GM12878 (cell line): ENCODE data around the gene CNPPD1. TPM values are rescaled to one million over a fixed set of nuclear protein-coding genes. Genes with fewer than 3 reads are reported as not detected.

Experiments
- CEBPB ChIP-seq, 2 experiments: fragments of 150-350 bp in 1 of 2; IDR thresholded peaks; 2 replicates each; pipeline ENCODE4 v1.6.1; 2012 to 2014; ENCODE audit warnings: low read depth in 2 of 2, low read length in 2 of 2, borderline replicate concordance in 1 of 2, inconsistent platforms in 1 of 2
- CREM ChIP-seq: IDR thresholded peaks from 2 replicates; pipeline ENCODE4 v1.6.1; 2014; ENCODE audit warnings: antibody characterized with exemption, low read depth
- IKZF2 ChIP-seq, 2 experiments: fragments of 450-650 bp; IDR thresholded peaks; 2 replicates each; pipeline ENCODE4 v1.6.1; 2017; ENCODE audit warnings: mild to moderate bottlenecking in 2 of 2, moderate library complexity in 2 of 2
- IRF4 ChIP-seq: IDR thresholded peaks from 2 replicates; pipeline ENCODE4 v1.6.1; 2011; ENCODE audit warnings: low read depth, low read length
- JUNB ChIP-seq: IDR thresholded peaks from 2 replicates; pipeline ENCODE4 v1.6.1; 2016; ENCODE audit warnings: antibody characterized with exemption, mild to moderate bottlenecking
- MEF2A ChIP-seq: IDR thresholded peaks from 2 replicates; pipeline ENCODE4 v1.6.1; 2011; ENCODE audit warnings: low read depth, mild to moderate bottlenecking, low read length, moderate library complexity; ENCODE audit not compliant: insufficient read depth
- MLLT1 ChIP-seq: fragments of 450-650 bp; IDR thresholded peaks from 2 replicates; pipeline ENCODE4 v1.6.1; 2016; ENCODE audit warnings: mild to moderate bottlenecking
- MYC ChIP-seq: IDR thresholded peaks from 2 replicates; pipeline ENCODE4 v1.6.1; 2011; ENCODE audit warnings: mild to moderate bottlenecking, low read length, moderate library complexity, inconsistent platforms; ENCODE audit not compliant: insufficient read depth, insufficient replicate concordance, insufficient read length, severe bottlenecking
- NR2C2 ChIP-seq: IDR thresholded peaks from 2 replicates; pipeline ENCODE4 v1.6.1; 2011; ENCODE audit warnings: borderline replicate concordance, low read depth; ENCODE audit not compliant: control insufficient read depth, insufficient read length
- PML ChIP-seq: IDR thresholded peaks from 2 replicates; pipeline ENCODE4 v1.6.1; 2012; ENCODE audit warnings: low read length, inconsistent platforms
- POLR2AphosphoS2 ChIP-seq: IDR thresholded peaks from 2 replicates; pipeline ENCODE4 v1.6.1; 2011; ENCODE audit warnings: low read depth, mild to moderate bottlenecking, low read length, improper control_type of control experiment, moderate library complexity
- RUNX3 ChIP-seq: IDR thresholded peaks from 2 replicates; pipeline ENCODE4 v1.6.1; 2012; ENCODE audit warnings: low read length, inconsistent platforms
- SMC3 ChIP-seq: IDR thresholded peaks from 2 replicates; pipeline ENCODE4 v1.6.1; 2011; ENCODE audit warnings: low read length, improper control_type of control experiment, borderline replicate concordance
- SP1 ChIP-seq: IDR thresholded peaks from one replicate; pipeline ENCODE4 v1.6.1; 2011; ENCODE audit warnings: low read depth, low read length
- SRF ChIP-seq, 2 experiments: IDR thresholded peaks; 2 replicates each; pipeline ENCODE4 v1.6.1; 2011; ENCODE audit warnings: low read depth in 2 of 2, low read length in 2 of 2, mild to moderate bottlenecking in 1 of 2, moderate library complexity in 1 of 2
- STAT3 ChIP-seq: IDR thresholded peaks from 2 replicates; pipeline ENCODE4 v1.6.1; 2011; ENCODE audit warnings: low read depth, low read length, improper control_type of control experiment
- ZBTB11 ChIP-seq: fragments of 450-650 bp; formaldehyde crosslinking; IDR thresholded peaks from 2 replicates; pipeline ENCODE4 v1.5.0; 2022; ENCODE audit warnings: mild to moderate bottlenecking, missing genetic modification characterization
- ZNF24 ChIP-seq: fragments of 450-650 bp; IDR thresholded peaks from 2 replicates; pipeline ENCODE4 v1.6.1; 2017; ENCODE audit warnings: antibody characterized with exemption, mild to moderate bottlenecking
- polyA plus RNA-seq, 11 experiments: library from polyadenylated mRNA; depleted of rRNA in 4 of 11; unstranded in 6 of 11; stranded (reverse) in 5 of 11; fragments of >200 nt; fragmentation: Nextera tagmentation in 4 of 11; fragmentation: Illumina TruSeq in 1 of 11; extraction: Ambion mirVana in 4 of 11; extraction: Trizol in 1 of 11; gene quantifications; 1 replicate in 1 of 11; 2 replicates in 10 of 11; pipeline versions ENCODE4 v1.2.1 to v1.2.3, GENCODE V29; 2011 to 2016; ENCODE audit warnings: inconsistent platforms in 2 of 11, missing spikeins in 2 of 11, low read depth in 1 of 11
- total RNA-seq, 4 experiments: library from RNA; depleted of rRNA in 3 of 4; stranded (reverse); fragments of >200 nt in 3 of 4; fragmentation: Illumina TruSeq in 1 of 4; extraction: Trizol in 1 of 4; gene quantifications; 2 replicates each; pipeline versions ENCODE4 v1.2.1 to v1.2.3, GENCODE V29; 2013 to 2021
- TF ChIP-seq, protein P1 (sequence below): IDR thresholded peaks from 2 replicates; pipeline ENCODE4 v1.6.1; 2012; ENCODE audit warnings: low read depth, low read length, improper control_type of control experiment

The CNPPD1 gene
- total and polyA plus RNA-seq, 10 of the 15 experiments (the other 5 are each of a cell fraction or from before 2014, with no cell fraction given), result 12.2 to 86.6 (median 43.4) TPM

- TF ChIP-seq CEBPB (IDR thresholded peaks at IDR 0.05; ENCODE audit: borderline replicate concordance in 1 of 2, low read depth in 2 of 2, low read length in 2 of 2), result no peak
- TF ChIP-seq MEF2A, result no peak
- no peak for TF ChIP-seq ZBTB11
- TF ChIP-seq IRF4, result no peak
- TF ChIP-seq, protein P1, sequence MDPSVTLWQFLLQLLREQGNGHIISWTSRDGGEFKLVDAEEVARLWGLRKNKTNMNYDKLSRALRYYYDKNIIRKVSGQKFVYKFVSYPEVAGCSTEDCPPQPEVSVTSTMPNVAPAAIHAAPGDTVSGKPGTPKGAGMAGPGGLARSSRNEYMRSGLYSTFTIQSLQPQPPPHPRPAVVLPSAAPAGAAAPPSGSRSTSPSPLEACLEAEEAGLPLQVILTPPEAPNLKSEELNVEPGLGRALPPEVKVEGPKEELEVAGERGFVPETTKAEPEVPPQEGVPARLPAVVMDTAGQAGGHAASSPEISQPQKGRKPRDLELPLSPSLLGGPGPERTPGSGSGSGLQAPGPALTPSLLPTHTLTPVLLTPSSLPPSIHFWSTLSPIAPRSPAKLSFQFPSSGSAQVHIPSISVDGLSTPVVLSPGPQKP, result no peak
- TF ChIP-seq ZNF24, result no peak
- TF ChIP-seq JUNB, result no peak
- TF ChIP-seq CREM, result 0 out of 2 replicates have a peak, but pooled peaks have one; percentile 29
- no peak for TF ChIP-seq SMC3
- TF ChIP-seq MLLT1, result 0 out of 2 replicates have a peak, but pooled peaks have one; percentile 15
- TF ChIP-seq NR2C2, result no peak
- TF ChIP-seq RUNX3, result no peak
- TF ChIP-seq MYC, result peak; percentile 92
- no peak; the same call in 1 of the 2 replicates for TF ChIP-seq PML
- peak; percentile 91 for TF ChIP-seq POLR2AphosphoS2
- TF ChIP-seq STAT3, result no peak
- TF ChIP-seq IKZF2 (IDR thresholded peaks at IDR 0.05), result peak in 1 of 2 experiments; percentile 26; a peak in 1 of 4 replicates
- TF ChIP-seq SRF (IDR thresholded peaks at IDR 0.05; ENCODE audit: low read depth in 2 of 2, low read length in 2 of 2), result no peak
- TF ChIP-seq SP1, result peak; percentile 42
- TF ChIP-seq, all 136 proteins: peak for 43
Observed at GRCh38 chr2:219218732-219219701, 42.3 kb upstream of the CNPPD1 start, which contains the start of gene ABCB6 (continued).
